ENCODE data around the gene DOK6.
"Not testable (repeated sequence)": the region's sequence is repeated elsewhere in the genome, so short reads cannot be mapped to it uniquely, and the experiment has no call there.

Gene DOK6

GRCh38 chr18:69830189-69830588, 429.5 kb downstream of the DOK6 start:
- DNase-seq, result peak; percentile 46

DNA sequence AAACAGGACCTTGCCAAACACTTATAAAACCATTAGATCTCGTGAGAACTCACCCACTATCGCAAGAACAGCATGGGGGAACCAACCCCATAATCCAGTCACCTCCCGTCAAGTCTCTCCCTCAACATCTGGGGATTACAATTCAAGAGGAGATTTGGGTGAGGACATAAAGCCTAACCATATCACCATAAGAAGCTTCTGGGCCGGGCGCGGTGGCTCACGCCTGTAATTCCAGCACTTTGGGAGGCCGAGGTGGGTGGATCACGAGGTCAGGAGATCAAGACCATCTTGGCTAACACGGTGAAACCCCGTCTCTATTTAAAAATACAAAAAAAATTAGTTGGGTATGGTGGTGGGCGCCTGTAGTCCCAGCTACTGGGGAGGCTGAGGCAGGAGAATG, 434.3 kb downstream of the DOK6 start:
- DNase-seq, result not testable (repeated sequence)

GRCh38 chr18:69838003-69838402, 437.3 kb downstream of the DOK6 start:
- no peak for DNase-seq

GRCh38 chr18:69838620-69839411, 438.1 kb downstream of the DOK6 start:
- peak; percentile 92 for DNase-seq

DNA sequence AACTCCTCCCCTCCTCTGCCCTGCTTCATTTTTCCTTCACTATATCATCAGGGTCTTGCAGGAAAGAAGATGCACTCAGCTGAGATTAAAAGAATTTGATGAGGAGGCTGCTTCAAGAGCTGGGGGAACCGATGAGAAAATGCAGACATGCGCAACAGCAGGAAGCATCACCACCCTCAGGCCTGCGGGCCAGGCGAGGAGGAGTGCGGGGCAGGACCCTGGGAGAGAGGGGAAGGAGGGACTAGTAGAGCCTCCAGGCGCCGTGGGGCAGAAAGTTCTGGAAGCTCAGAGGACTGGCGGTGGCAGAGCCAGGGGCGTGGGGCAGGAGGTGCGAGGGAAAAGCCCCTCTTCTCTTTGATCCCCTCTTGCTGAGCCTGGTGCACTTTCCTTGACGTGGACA, 438.8 kb downstream of the DOK6 start:
- DNase-seq, result no peak

DNA sequence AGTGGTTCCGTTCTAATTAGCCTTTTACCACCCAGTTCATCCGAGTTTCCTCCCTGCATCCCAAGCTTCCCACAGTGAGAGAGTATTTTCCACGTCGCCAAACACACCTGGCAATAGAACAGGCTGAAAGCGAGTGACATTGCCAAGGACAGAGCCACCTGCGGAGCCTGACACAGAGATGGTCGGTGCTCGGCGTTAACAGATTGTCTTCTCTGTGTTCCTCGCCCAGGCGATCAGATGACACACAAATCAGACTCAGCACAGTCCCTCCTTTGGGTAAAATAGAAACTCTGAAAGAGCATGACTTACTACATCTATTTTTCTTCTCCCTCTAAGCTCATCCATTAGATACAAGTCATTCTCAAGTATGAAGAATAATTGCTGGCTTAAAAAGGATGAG, 439.3 kb downstream of the DOK6 start:
- DNase-seq, result peak; percentile 16

DNA sequence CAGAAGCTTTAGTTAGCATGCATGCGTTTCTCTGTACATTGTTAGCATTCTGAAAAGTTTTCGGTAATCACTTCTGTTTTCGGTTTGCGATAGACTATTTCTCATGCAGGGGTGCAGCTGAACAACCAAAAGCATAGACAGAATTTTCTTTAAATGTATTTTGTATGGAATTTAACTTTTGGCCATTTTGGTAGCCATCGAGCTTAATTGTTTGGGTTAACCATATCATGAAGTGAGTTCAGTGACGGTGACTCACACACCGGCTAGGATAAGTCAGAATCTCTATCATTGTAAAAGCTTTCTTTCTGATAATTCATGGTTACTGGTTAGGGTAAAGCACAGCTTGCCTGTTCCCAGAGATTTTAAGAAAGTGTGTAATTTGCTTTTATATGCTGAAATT, 439.8 kb downstream of the DOK6 start:
- DNase-seq, result no peak

DNA sequence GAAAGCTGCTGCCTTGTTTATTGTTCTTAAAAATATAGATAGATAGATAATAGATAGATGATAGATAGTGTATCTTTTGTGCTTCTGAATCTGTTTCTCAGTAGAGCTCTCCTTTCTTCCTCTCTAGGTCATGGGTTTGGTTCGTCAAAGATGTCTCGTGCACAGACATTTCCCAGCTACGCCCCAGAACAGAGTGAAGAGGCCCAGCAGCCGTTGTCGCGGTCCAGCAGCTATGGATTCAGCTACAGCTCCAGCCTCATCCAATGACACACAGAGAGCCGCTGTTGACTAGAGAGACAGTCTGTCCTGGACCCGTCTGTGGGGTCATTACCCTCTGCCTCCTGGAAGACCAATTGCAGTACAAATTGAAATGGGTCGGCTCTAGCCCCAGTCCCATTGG, 440.4 kb downstream of the DOK6 start:
- no peak for DNase-seq

DNA sequence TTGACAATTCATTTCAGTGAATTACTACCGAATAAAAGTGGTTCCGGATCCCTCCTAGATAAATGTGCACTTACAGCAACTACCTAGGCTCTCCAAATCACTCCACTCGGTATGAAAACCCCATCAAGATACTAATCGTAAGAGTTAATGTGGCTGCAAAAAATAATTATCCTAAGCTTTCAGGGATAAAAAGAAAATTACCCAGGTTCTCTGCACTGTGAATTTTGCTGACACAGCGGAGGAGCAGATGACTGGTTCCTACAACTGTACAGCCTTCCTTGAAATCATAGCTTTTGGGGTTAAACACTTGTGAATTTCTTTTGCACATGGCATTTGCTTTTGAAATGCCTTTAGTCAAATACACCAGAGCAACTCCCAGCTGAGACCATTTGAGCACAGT, 442.3 kb downstream of the DOK6 start:
- no peak for DNase-seq

- no peak for DNase-seq
These were observed 444.0 kb downstream of the DOK6 start for GRCh38 chr18:69844656-69845055.

DNA sequence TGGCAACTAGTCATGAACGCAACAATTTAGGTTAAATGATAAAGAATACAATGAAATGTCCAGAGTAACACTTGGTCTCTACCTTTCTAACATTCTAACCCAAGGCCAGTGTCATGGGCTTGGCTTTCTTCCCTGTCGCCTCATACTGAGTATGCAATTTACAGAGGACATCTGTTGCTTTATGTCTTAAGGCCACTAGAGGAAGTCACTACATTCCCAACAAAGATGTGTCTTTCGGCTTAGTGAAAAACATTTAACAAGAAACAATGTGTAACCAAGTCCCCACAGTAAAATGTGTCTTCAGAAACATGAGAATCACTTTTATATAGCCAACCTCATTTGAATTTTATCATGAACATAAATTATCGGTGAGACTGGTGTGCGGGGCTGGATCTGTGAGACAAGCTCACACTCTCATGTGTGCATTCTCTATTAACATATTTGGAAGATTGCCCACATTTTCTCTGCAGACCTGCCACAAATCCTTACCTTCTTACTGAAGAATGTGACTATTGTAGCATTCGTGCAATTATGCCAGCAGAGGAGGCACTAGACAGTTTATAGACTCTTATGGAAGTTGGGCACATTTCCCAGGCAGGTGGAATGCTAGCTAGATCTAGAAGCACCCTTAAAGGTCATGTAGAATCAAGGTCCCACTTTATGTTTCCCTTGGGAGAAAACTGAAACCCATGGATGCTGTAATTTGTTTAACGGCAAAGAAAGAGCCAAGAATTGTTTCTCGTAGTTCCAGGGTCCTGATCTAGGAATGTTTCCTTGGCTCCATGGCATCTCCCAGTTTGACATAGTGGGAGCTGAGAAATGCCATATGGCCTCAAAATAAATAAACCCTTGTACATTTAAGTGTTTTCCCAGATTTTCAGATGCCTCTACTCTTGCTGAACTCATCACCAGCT, 445.2 kb downstream of the DOK6 start:
- peak; percentile 40 for DNase-seq

- no peak for DNase-seq
These were observed 452.4 kb downstream of the DOK6 start for GRCh38 chr18:69853051-69853450.

- no peak for DNase-seq
These were observed 453.8 kb downstream of the DOK6 start for GRCh38 chr18:69854455-69854854.

DNA sequence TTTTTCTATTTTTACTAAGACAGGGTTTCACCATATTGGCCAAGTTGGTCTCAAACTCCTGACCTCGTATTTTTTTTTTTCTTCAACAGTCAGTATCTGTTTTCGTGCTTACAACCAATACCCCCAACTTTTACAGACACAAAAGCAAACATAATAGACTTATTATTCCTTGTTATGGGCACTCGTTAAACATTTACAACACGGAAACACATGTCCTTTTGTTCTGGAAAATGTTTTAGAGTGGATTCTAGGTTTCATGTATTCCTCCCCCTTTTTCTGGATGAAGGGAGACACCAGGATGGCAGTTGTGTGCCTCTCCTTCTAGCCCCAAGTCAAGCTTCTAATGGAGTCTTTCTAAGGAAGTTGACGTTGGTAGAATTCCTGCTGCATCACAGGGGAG, 458.2 kb downstream of the DOK6 start:
- no peak for DNase-seq

DNA sequence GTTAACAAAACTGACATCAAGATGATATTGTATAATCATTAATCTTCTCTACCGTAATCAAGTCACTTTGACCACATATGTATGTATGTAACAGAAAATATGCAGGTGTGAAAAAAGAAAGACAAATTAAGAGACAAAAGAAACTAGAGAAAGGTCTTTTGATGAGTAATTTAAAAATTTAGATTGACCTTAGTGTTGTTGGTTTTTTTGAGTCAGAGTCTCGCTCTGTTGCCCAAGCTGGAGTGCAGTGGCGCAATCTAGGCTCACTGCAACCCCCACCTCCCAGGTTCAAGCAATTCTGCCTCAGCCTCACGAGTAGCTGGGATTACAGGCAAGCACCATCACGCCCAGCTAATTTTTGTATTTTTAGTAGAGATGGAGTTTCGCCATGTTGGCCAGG, 464.1 kb downstream of the DOK6 start:
- DNase-seq, result not testable (repeated sequence)

DNA sequence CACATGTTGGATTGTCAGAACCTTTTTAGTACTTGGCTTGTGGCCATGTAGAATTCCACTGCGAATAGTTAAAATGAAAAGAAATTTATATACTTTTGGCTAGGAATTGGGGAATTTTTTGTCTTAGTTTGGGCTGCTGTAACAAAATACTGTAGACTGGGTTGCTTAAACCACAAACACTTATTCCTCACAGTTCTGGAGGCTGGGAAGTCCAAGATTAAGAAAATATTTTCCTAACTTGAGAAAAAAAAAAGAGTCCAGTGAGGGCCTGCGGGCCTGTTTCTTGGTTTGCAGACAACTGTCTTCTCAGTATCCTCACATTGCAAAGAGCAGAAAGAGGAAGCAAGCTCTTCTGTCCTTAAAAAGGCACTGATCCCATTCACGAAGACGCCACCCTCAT, 465.1 kb downstream of the DOK6 start:
- DNase-seq, result peak; percentile 78

GRCh38 chr18:69866212-69866611, 465.5 kb downstream of the DOK6 start:
- peak; percentile 78 for DNase-seq

DNA sequence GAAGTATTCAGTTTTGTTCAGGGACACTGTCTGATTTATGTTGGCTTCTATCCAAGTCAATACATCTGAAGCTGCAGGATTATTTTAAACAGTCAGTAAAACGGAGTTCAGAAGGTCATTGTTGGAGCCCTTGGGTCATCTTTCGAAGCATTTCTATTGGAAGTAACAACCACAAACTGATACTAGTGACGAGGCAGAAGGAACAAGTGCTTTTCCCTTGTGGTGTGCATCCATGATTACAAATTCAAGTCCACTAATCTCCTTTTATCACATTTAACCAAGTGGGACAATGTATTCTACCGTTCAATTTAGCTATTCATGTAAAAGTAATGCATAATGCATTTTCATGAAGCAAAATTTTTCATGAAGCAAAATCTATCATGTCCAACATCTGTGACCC, 470.0 kb downstream of the DOK6 start:
- peak; percentile 53 for DNase-seq

- no peak for DNase-seq
These were observed 470.7 kb downstream of the DOK6 start for GRCh38 chr18:69871363-69871762.

- DNase-seq, result peak; percentile 28
These were observed 472.0 kb downstream of the DOK6 start for GRCh38 chr18:69872661-69873060.

DNA sequence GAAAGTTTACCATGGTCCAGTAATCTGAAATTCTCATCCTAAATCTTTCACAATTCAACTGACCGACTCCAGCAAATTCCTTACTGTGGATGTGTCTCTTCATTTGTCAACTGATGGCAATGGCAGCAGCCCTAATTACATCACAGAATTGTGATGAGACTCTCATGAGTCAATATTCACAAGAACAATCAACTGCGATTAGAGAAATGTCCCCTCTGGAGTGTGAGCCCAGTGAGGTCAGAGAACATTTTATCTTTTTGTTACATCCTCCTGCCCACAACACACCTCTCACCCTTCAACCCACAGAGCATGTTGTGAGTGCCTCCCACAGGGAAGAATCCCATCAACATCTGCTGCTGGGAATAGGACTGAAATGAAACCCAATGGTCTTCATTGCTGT, 473.4 kb downstream of the DOK6 start:
- DNase-seq, result peak; percentile 2

GRCh38 chr18:69876490-69876889, 475.8 kb downstream of the DOK6 start:
- no peak for DNase-seq

GRCh38 chr18:69878213-69878933, 477.7 kb downstream of the DOK6 start:
- DNase-seq, result no peak

Measured in OCI-M1 (cell line).